ENCODE results near the gene APBA1. TPM values are rescaled to one million over a fixed set of nuclear protein-coding genes. Genes with fewer than 3 reads are reported as not detected.

APBA1 gene
- total RNA-seq, 4 donors from 2014 or later: 1.3 to 8.0 (median 1.7) TPM

DNA sequence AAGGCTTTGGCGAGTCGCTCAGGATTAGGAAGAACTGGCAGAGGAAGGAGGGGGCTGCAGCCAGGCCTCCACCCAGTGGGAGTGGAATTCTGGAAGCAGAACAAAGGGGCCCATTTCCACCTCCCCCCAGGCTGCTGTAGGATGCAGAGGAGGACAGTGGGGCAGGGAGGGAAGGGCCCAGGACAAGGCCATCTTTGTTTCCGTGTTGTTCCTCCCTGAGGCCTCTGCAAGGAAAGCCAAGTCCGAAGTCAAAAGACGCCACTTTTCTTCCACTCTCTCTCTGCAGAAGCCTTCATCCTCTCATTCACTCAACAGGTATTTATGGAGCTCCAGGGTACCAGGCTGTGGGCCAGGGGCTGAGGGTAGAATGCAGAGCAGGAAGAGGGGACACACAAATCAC, 276.5 kb downstream of the APBA1 start:
- intact Hi-C loops (cut with DNase I): no loop called here
- peaks cover 0 to 10% (median 0%) of the 10 kb centered on the region in 3 donors for H3K36me3 ChIP-seq
- no peak overlapping the region for H3K4me3 ChIP-seq
- TF ChIP-seq POLR2A (IDR thresholded peaks at IDR 0.05) (no peak), CTCF (IDR thresholded peaks at IDR 0.05) (no peak)
- H3K27ac ChIP-seq: no peak overlapping the region
- DNase-seq: no peak
- H3K4me1 ChIP-seq: peaks cover 0 to 23% (median 5%) of the 10 kb centered on the region in 3 donors
- 81 to 86% methylated on average over 1 to 5 of the region's 5 CpGs for WGBS, 2 donors
- H3K9me3 ChIP-seq: no peaks in the 10 kb centered on the region
- no peaks in the 10 kb centered on the region for H3K27me3 ChIP-seq

- H3K27ac ChIP-seq: no peak overlapping the region
- H3K4me3 ChIP-seq: no peak overlapping the region
- TF ChIP-seq CTCF (IDR thresholded peaks at IDR 0.05) (no peak), POLR2A (IDR thresholded peaks at IDR 0.05) (no peak)
- DNase-seq: no peak
- intact Hi-C loops (cut with DNase I): no loop called here
- no peaks in the 10 kb centered on the region for H3K9me3 ChIP-seq
- 81 to 87% methylated on average over 6 of the region's 6 CpGs for WGBS, 2 donors
- peaks cover 0 to 19% (median 0%) of the 10 kb centered on the region in 3 donors for H3K36me3 ChIP-seq
- H3K27me3 ChIP-seq: no peaks in the 10 kb centered on the region
- H3K4me1 ChIP-seq: peaks cover 0 to 23% (median 5%) of the 10 kb centered on the region in 3 donors
Measured at GRCh38 chr9:69393425-69393824, 278.7 kb downstream of the APBA1 start.

DNA sequence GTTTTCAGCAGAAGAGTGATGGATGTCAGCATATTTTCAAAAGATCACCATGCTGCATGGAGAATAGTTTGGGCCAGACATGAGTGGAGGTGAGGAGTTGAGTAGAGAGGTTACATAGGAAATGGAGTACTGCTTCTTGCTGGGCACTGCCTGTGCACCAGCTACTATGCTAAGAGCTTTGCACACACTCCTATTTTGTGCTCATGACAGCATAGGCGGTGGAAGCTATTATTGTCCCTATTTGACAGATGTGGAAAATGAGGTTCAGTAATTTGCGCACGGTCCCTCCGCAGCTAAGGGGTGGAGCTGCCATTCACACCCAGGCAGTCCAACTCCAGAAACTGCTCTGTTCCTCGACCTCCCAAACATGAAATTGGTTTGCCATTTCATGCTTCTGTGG, 279.3 kb downstream of the APBA1 start:
- Histone ChIP-seq H3K27me3 (no peaks in the 10 kb centered on the region), H3K4me3 (no peak overlapping the region), H3K4me1 (peaks cover 0 to 21% (median 3%) of the 10 kb centered on the region in 3 donors), H3K27ac (no peak overlapping the region), H3K9me3 (no peaks in the 10 kb centered on the region), H3K36me3 (peaks cover 0 to 20% (median 0%) of the 10 kb centered on the region in 3 donors)
- TF ChIP-seq POLR2A (IDR thresholded peaks at IDR 0.05): no peak
- TF ChIP-seq CTCF (IDR thresholded peaks at IDR 0.05): no peak
- intact Hi-C loops (cut with DNase I): no loop called here
- WGBS, 2 donors: 77 to 88% methylated on average over 5 of the region's 5 CpGs
- DNase-seq: no peak

GRCh38 chr9:69391946-69392345, 280.2 kb downstream of the APBA1 start:
- no peak for DNase-seq
- no peak for TF ChIP-seq POLR2A (IDR thresholded peaks at IDR 0.05)
- no peak for TF ChIP-seq CTCF (IDR thresholded peaks at IDR 0.05)
- intact Hi-C loops (cut with DNase I): no loop called here

DNA sequence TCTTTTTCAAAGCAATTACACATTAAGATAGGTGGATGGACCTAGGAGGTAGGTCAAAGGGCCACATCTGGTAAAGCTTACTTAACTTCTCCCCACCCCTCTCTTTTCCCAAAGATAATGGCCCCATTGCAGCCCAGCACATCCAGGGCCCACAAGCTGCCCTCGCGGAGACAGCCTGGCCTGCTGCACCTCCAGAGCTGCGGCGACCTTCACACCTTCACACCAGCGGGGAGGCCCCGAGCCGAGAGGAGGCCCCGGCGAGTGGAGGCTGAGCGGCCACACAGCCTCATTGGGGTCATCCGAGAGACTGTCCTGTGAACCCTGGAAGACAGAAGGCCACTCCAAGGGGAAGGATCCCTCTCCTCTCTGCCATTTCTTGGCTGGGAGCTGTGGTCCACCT, 280.7 kb downstream of the APBA1 start:
- WGBS, 2 donors: 80 to 100% methylated on average over 1 to 3 of the region's 11 CpGs
- TF ChIP-seq POLR2A (IDR thresholded peaks at IDR 0.05): no peak
- TF ChIP-seq CTCF (IDR thresholded peaks at IDR 0.05): no peak
- intact Hi-C loops (cut with DNase I): no loop called here
- Histone ChIP-seq H3K4me3 (no peak overlapping the region), H3K27me3 (no peaks in the 10 kb centered on the region), H3K4me1 (peaks cover 0 to 10% (median 0%) of the 10 kb centered on the region in 3 donors), H3K27ac (peak overlapping the region in 1 of 4 donors; percentile 21), H3K36me3 (peaks cover 0 to 34% (median 0%) of the 10 kb centered on the region in 3 donors), H3K9me3 (no peaks in the 10 kb centered on the region)
- DNase-seq: no peak

More at GRCh38 chr9:69391946-69392345, 280.2 kb downstream of the APBA1 start:
- Histone ChIP-seq H3K9me3 (no peaks in the 10 kb centered on the region), H3K36me3 (peaks cover 0 to 29% (median 0%) of the 10 kb centered on the region in 3 donors), H3K4me3 (no peak overlapping the region), H3K27ac (peak overlapping the region in 1 of 4 donors; percentile 21), H3K27me3 (no peaks in the 10 kb centered on the region), H3K4me1 (peaks cover 0 to 12% (median 0%) of the 10 kb centered on the region in 3 donors)
- 38 to 62% methylated on average over 6 to 7 of the region's 7 CpGs for WGBS, 2 donors
